Limb (tissue), 2 donors: ENCODE results near the gene NLGN4X.

Experiments
- DNase-seq, 2 donors: peaks; one replicate each; pipeline ENCODE4 v3.0.0-alpha.2; 2016; ENCODE audit errors: extremely low spot score in 2 of 2

Gene NLGN4X

GRCh38 chrX:6228720-6229119 lies at the start of gene NLGN4X:
TSS of gene NLGN4X (minus strand) at chrX:6228867. CDS start at chrX:6151466, 77,401 bp downstream.
- peak; percentile 5 to 32 for DNase-seq

DNA sequence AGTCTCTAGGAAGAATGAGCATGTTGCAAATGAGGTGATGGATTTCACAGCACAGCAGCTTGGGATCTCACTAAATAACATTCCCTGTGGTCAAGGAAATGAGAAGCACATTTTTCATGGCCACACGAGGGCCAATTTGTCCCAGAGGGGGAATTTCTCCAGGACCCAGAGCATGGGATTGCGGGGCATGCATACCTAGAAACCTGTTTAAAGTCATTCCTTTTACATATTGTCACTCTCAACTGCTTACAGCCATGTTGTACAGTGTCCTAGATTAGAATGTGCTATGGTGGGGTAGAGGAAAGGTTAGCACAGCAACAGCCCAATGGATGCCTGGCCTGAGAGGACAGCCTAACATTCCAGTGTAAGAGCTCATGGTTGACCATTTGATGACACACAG lies 37.4 kb upstream of the NLGN4X start:
- no peak for DNase-seq

- no peak for DNase-seq
These were observed 34.3 kb upstream of the NLGN4X start for GRCh38 chrX:6262959-6263358.

DNA sequence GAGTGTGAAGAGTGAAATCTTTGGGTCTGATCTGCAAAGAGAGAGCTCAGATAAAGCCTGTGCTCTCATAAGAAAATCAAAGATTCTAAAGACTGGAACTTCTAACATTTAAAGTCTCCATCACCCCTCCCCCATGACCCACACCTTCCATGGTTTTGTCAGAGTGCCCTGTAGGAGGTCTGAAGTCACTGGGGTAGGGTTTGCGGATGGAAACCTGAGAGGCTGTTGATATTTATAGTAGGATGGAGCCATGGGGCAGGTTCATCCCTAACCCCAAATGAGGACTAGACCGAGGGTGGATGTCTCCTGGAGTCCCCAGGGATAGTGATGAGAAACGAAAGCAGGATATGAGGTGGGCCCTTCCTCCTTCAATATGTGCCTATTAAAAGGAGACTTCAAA lies 28.4 kb upstream of the NLGN4X start:
- no peak for DNase-seq

DNA sequence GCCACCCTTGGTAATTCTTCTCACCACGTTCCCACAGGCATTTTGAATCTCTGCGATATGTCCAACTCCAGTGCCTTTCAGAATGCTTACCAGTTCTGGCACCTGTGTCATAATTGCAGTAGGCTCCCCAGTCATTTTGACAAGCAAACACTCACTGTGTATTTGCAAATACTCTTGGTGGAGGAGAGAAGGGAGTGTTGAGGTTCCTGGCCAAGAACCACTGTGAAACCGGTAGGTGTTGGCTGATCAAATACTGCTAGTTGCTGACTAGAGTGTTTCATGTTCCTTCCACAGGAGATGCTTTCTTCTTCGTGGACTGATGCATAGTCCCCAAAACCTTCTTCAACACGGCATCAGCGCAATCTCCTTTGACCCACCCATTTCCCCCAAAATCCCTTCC lies 16.0 kb upstream of the NLGN4X start:
- no peak for DNase-seq

DNA sequence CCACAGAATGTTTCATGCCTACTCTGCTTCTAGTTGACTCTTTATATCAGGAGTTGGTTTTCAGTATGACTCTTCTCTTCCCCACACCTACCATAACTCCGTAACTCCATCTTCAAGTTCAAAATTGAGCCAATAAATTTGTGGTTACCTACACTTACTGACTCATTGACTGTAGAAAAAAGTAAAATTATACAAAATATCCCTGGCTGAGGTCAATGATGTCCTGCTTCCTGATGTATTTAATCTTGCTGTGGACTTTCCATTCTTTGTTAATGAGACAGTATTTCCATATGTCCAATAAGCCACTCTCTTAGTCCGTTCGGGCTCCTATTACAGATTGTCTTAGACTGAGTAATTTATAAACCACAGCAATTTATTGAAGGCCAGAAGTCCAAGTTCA lies 9.9 kb upstream of the NLGN4X start:
- DNase-seq = no peak

DNA sequence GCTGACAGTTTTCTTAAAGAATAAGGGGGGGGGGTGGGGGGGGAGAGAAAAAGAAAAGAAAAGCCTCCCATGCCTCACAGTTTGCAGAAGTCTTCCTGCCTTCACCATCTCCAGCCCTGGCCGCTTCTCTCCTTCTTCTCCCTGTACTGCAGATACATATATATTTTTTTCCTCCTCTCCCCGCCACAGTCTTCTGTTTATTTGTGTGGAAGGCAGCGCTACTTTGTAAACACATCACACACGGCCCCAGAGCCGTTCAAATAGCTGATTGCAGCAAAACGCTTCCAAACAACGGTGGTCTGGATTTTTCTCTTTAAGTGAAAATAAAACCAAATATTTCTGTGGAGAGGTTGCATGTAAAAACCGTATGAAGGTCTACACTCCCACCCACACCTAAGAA lies 732 bp downstream of the NLGN4X start:
- DNase-seq = peak in 1 of 2 donors; percentile 21

- DNase-seq = peak in 1 of 2 donors; percentile 44
These were observed 1.2 kb downstream of the NLGN4X start for GRCh38 chrX:6227453-6227835.

- DNase-seq = peak in 1 of 2 donors; percentile 72
These were observed 1.8 kb downstream of the NLGN4X start for GRCh38 chrX:6226596-6227452.

- DNase-seq = peak in 1 of 2 donors; percentile 61
These were observed 2.6 kb downstream of the NLGN4X start for GRCh38 chrX:6225911-6226595.

GRCh38 chrX:6225288-6225910 lies 3.3 kb downstream of the NLGN4X start:
- peak in 1 of 2 donors; percentile 28 for DNase-seq

GRCh38 chrX:6223516-6223915 lies 5.2 kb downstream of the NLGN4X start:
- DNase-seq = no peak

DNA sequence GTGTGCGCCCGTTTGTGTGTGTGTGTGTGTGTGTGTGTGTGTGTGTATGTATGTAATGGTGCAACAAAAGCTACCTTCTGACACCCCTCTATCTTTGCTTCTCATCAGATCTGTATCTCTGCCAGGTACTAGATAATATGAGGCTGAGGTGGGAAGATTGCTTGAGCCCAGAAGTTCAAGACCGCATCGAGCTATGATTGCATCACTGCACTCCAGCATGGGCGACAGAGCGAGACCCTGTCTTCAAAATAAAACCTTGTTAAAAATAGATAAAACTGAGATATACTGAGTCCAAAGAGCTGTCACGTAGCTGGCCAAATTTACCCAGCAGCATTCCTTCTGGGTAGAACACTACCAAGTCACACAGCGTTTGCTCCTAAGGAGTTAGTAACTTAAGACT lies 18.4 kb downstream of the NLGN4X start:
- no peak for DNase-seq

DNA sequence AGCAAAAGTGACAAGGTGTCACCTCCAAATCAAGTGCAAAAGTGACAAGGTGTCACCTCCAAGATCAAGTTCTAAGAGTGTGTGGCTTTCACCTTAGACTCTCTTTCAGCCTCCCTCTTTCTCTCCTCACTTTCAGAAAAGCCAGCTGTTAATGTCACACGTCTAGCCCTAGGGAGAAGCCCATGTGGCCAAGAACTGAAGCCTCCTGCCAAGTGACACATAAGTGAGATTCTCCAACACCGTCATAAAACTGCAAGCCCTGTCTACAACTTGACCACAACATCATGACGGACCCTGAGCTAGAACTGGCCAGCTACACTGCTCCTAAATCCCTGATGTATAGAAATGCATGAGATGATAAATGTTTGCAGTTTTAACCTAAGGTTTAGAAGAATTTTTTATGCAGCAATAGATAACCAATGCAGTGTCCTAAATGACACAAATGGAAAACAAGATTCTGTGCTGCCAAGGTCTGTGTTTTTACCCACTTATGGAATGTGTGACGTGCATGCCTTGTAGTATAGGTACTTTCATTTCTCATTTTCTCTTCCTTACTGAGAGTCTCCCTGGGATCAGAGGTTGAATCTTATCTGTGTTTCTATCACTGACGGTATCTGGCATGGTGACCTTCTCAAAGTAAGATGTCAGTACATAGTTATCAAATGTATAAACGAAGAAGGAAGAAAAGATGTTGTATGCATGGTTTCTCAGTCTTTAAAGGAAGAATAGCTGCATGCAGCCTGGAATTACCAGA lies 25.0 kb downstream of the NLGN4X start:
- DNase-seq = no peak

GRCh38 chrX:6199486-6199885 lies 29.2 kb downstream of the NLGN4X start:
- DNase-seq = no peak

DNA sequence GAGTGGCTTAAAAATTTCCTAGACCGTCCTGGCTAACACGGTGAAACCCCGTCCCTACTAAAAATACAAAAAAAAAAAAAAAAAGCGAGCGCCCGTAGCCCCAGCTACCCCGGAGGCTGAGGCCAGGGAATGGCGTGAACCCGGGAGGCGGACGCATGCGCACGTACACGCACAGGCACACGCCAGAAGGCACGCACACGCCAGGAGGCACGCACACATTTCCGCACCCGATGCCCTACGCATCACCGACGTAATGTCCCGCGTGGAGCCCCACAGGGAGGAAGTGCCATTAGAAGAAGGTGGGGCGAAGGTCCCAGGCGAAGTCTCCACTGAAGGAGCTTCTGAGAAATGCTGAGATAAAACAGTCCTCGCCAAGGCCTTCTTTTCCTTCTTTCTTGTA lies 41.4 kb downstream of the NLGN4X start:
- DNase-seq = no peak

DNA sequence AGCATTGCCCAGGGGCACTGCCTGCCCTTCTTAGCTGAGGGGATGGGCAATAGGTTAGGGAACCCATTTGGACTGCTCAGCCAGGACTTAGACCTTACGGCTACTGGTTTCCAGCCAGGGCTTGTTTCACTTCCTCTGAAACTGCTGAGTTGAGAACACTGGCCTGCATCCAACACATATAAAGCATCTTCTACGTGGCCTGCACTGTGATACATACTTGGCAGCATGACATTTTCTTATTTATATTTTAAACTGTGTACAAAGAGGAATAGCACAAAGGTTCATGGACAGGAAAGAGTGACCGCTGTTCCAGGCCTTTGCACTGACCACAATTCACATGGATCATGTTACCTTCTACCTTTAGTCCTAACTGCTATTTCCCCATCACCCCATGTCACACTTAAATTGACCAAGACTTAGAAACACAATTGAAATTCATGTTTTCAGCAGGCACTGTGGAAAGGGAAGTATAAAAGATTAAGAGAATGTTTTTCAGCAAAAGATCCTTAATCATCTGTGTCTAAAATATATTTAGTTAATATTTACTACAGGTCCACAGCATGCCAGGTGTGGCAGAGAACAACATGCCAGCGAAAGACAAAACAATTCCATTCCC lies 43.7 kb downstream of the NLGN4X start:
- no peak for DNase-seq

- DNase-seq = no peak
These were observed 52.8 kb downstream of the NLGN4X start for GRCh38 chrX:6175914-6176313.

GRCh38 chrX:6170424-6170823 lies 58.2 kb downstream of the NLGN4X start:
- DNase-seq = no peak

DNA sequence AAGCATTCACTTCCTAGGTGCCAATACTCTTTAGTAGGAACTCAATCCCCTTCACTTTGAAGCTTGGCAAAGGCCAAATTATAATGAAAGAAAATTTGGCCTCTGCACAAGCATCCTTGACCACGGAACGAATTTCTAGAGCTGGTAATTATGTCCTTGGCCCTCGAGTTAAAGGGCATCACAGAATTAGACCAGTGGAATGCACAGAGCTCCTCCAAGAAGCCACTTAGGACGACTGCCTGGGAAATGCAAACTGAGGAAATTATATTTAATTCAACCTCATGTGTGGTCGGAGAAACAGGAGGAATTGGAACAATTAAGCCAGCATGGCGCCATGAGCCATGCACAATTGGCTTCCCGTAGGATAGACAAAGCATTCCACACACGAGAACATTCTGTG lies 59.3 kb downstream of the NLGN4X start:
- no peak for DNase-seq

- DNase-seq = no peak
These were observed 64.9 kb downstream of the NLGN4X start for GRCh38 chrX:6163721-6164120.
